GM23338 (cell line): ENCODE results near the gene LCN12. TPM values are rescaled to one million over a fixed set of nuclear protein-coding genes. Genes with fewer than 3 reads are reported as not detected.

Source experiments
- ATAC-seq: fragments of 200-7000 bp; cut with Tn5 transposase; 3 replicates; pipeline ENCODE4 v1.9.1; 2020
- DNase-seq: peaks from one replicate; pipeline ENCODE4 v3.0.0-alpha.2; 2015; ENCODE audit warnings: low spot score
- H2AFZ ChIP-seq: fragments of 200-600 bp; sonication (generic); 2 replicates; pipeline ENCODE4 v1.8.0; 2016; ENCODE audit warnings: antibody characterized with exemption, mild to moderate bottlenecking, moderate library complexity
- H3F3A ChIP-seq: fragments of 200-600 bp; sonication (generic); replicated peaks from 2 replicates; pipeline ENCODE4 v1.8.0; 2017; ENCODE audit warnings: antibody characterized with exemption, mixed run types, low read depth
- H3K27ac ChIP-seq: fragments of 200-600 bp; sonication (generic); 2 replicates; pipeline ENCODE4 v1.6.1; 2016; ENCODE audit warnings: low read depth
- H3K27me3 ChIP-seq: fragments of 200-600 bp; sonication (generic); 2 replicates; pipeline ENCODE4 v1.8.0; 2016; ENCODE audit warnings: mild to moderate bottlenecking, mixed run types, moderate library complexity; ENCODE audit not compliant: insufficient read depth
- H3K36me3 ChIP-seq: fragments of 200-600 bp; sonication (generic); 2 replicates; pipeline ENCODE4 v1.8.0; 2016; ENCODE audit warnings: mild to moderate bottlenecking; ENCODE audit not compliant: insufficient read depth
- H3K4me1 ChIP-seq: fragments of 200-600 bp; sonication (generic); 2 replicates; pipeline ENCODE4 v1.8.0; 2016; ENCODE audit warnings: mild to moderate bottlenecking, moderate library complexity; ENCODE audit not compliant: insufficient read depth
- H3K4me2 ChIP-seq: fragments of 200-600 bp; sonication (generic); 2 replicates; pipeline ENCODE4 v1.7.1; 2017; ENCODE audit warnings: mixed run types
- H3K4me3 ChIP-seq: fragments of 200-600 bp; sonication (generic); 2 replicates; pipeline ENCODE4 v1.6.1; 2016; ENCODE audit warnings: mixed run types
- H3K79me2 ChIP-seq: fragments of 200-600 bp; sonication (generic); replicated peaks from 2 replicates; pipeline ENCODE4 v1.8.0; 2017; ENCODE audit warnings: mild to moderate bottlenecking; ENCODE audit not compliant: insufficient read depth
- H3K9me2 ChIP-seq: fragments of 200-600 bp; sonication (generic); 2 replicates; pipeline ENCODE4 v1.8.0; 2017; ENCODE audit not compliant: insufficient read depth
- H4K20me1 ChIP-seq: fragments of 200-600 bp; sonication (generic); replicated peaks from 2 replicates; pipeline ENCODE4 v1.8.0; 2017; ENCODE audit warnings: mild to moderate bottlenecking; ENCODE audit not compliant: insufficient read depth
- H3K27ac Mint-ChIP-seq: 2 replicates; pipeline ENCODE4 v1.8.0; 2020; ENCODE audit warnings: inconsistent platforms, mild to moderate bottlenecking, moderate library complexity, mixed read lengths
- H3K27me3 Mint-ChIP-seq: 3 replicates; pipeline ENCODE4 v1.8.0; 2022; ENCODE audit warnings: low read depth, mild to moderate bottlenecking, moderate library complexity, mixed read lengths, inconsistent platforms; ENCODE audit not compliant: insufficient read depth, poor library complexity
- H3K36me3 Mint-ChIP-seq: 3 replicates; pipeline ENCODE4 v1.8.0; 2021; ENCODE audit warnings: low read depth, mild to moderate bottlenecking, inconsistent platforms, moderate library complexity, mixed read lengths
- H3K4me1 Mint-ChIP-seq: 3 replicates; pipeline ENCODE4 v1.8.0; 2020; ENCODE audit warnings: mild to moderate bottlenecking, inconsistent platforms, mixed read lengths
- H3K4me3 Mint-ChIP-seq: 3 replicates; pipeline ENCODE4 v1.8.0; 2021; ENCODE audit warnings: moderate library complexity, mild to moderate bottlenecking, inconsistent platforms, mixed read lengths
- H3K9me3 Mint-ChIP-seq: 3 replicates; pipeline ENCODE4 v1.8.0; 2020; ENCODE audit warnings: moderate library complexity, mild to moderate bottlenecking, inconsistent platforms, mixed read lengths
- ETS1 ChIP-seq: IDR thresholded peaks from 2 replicates; pipeline ENCODE4 v1.6.1; 2016; ENCODE audit warnings: antibody characterized with exemption
- EZH2 ChIP-seq: fragments of 200-600 bp; sonication (generic); IDR thresholded peaks from one replicate; pipeline ENCODE4 v1.8.0; 2017; ENCODE audit warnings: antibody characterized with exemption, mild to moderate bottlenecking, low read depth; ENCODE audit not compliant: unreplicated experiment
- EZH2phosphoT487 ChIP-seq: fragments of 200-600 bp; sonication (generic); IDR thresholded peaks from one replicate; pipeline ENCODE4 v1.8.1; 2018; ENCODE audit warnings: antibody characterized with exemption; ENCODE audit not compliant: unreplicated experiment
- JUNB ChIP-seq: IDR thresholded peaks from one replicate; pipeline ENCODE4 v1.6.1; 2016; ENCODE audit warnings: antibody characterized with exemption; ENCODE audit not compliant: unreplicated experiment
- NANOG ChIP-seq: IDR thresholded peaks from 2 replicates; pipeline ENCODE4 v1.6.1; 2016; ENCODE audit warnings: antibody characterized with exemption, borderline replicate concordance
- POLR2AphosphoS5 ChIP-seq: IDR thresholded peaks from 2 replicates; pipeline ENCODE4 v1.6.1; 2016; ENCODE audit warnings: antibody characterized with exemption, low read depth
- STAT1 ChIP-seq: IDR thresholded peaks from one replicate; pipeline ENCODE4 v1.6.1; 2016; ENCODE audit warnings: antibody characterized with exemption; ENCODE audit not compliant: unreplicated experiment
- ZNF114 ChIP-seq: fragments of 250-450 bp; sonication (Bioruptor Pico); IDR thresholded peaks from 2 replicates; pipeline ENCODE4 v1.5.0; 2020; ENCODE audit warnings: mild to moderate bottlenecking, moderate library complexity
- ZNF331 ChIP-seq: fragments of 250-450 bp; sonication (Bioruptor Pico); IDR thresholded peaks from 2 replicates; pipeline ENCODE4 v1.5.0; 2020; ENCODE audit warnings: low read depth, mild to moderate bottlenecking, moderate library complexity
- polyA plus RNA-seq: library from polyadenylated mRNA; unstranded; fragments of >200 nt; fragmentation: Nextera tagmentation; extraction: Ambion mirVana; gene quantifications from 2 replicates; pipeline ENCODE4 v1.2.1, GENCODE V29; 2016
- total RNA-seq: library from RNA; depleted of rRNA; stranded (reverse); fragments of >200 nt; shearing (Covaris generic); gene quantifications from 2 replicates; pipeline ENCODE4 v1.2.3, GENCODE V29; 2014
- TF ChIP-seq, protein P1 (sequence below), 2 experiments: fragments of 200-600 bp in 1 of 2; sonication (generic) in 1 of 2; conservative IDR thresholded peaks; 2 replicates each; pipeline versions ENCODE4 v1.5.1 to v1.6.1; 2016 to 2017; ENCODE audit warnings: antibody characterized with exemption in 2 of 2, low read depth in 2 of 2, mild to moderate bottlenecking in 2 of 2, moderate library complexity in 1 of 2

Gene LCN12
- total and polyA plus RNA-seq, 2 experiments from 2014 or later = 0.39 to 0.69 TPM

DNA sequence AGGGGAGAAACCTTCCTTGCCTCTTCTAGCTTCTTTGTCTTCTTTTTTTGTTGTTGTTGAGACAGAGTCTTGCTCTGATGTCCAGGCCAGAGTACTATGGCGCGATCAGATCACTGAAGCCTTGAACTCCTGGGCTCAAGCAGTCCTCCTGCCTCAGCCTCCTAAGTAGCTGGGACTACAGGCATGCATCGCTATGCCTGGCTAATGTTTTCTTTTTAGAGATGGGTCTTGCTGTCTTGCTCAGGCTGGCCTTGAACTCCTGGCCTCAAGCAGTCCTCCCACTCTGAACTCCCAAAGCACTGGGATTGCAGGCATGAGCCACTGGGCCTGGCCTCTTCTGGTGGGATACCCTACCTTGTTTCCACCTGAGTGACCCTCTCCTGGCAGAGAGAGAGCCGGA lies 36.8 kb downstream of the LCN12 start (continued):
- no peak for TF ChIP-seq ETS1
- TF ChIP-seq POLR2AphosphoS5 = no peak
- TF ChIP-seq JUNB = no peak
- TF ChIP-seq, protein P1, sequence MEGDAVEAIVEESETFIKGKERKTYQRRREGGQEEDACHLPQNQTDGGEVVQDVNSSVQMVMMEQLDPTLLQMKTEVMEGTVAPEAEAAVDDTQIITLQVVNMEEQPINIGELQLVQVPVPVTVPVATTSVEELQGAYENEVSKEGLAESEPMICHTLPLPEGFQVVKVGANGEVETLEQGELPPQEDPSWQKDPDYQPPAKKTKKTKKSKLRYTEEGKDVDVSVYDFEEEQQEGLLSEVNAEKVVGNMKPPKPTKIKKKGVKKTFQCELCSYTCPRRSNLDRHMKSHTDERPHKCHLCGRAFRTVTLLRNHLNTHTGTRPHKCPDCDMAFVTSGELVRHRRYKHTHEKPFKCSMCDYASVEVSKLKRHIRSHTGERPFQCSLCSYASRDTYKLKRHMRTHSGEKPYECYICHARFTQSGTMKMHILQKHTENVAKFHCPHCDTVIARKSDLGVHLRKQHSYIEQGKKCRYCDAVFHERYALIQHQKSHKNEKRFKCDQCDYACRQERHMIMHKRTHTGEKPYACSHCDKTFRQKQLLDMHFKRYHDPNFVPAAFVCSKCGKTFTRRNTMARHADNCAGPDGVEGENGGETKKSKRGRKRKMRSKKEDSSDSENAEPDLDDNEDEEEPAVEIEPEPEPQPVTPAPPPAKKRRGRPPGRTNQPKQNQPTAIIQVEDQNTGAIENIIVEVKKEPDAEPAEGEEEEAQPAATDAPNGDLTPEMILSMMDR (conservative IDR thresholded peaks at IDR 0.05; ENCODE audit: low read depth in 2 of 2) = no peak
- no peak for TF ChIP-seq NANOG
- TF ChIP-seq EZH2 = no peak
- no peak for TF ChIP-seq EZH2phosphoT487
- no peak for TF ChIP-seq ZNF114

GRCh38 chr9:136990242-136990911 lies 38.3 kb downstream of the LCN12 start:
- Histone ChIP-seq H4K20me1 (no peaks in the 10 kb centered on the region), H3K27me3 (peaks cover 45% of the 10 kb centered on the region), H3K4me2 (no peak overlapping the region), H2AFZ (no peak overlapping the region), H3F3A (no peaks in the 10 kb centered on the region), H3K9me2 (no peaks in the 10 kb centered on the region), H3K27ac (no peak overlapping the region), H3K4me1 (peaks cover 3% of the 10 kb centered on the region; the same call in 1 of the 2 replicates), H3K36me3 (no peaks in the 10 kb centered on the region), H3K4me3 (no peak overlapping the region), H3K79me2 (no peaks in the 10 kb centered on the region)
- no peak for TF ChIP-seq JUNB
- no peak for TF ChIP-seq ZNF331
- TF ChIP-seq ETS1 = no peak
- TF ChIP-seq EZH2phosphoT487 = no peak
- no peak for TF ChIP-seq STAT1
- no peak for TF ChIP-seq POLR2AphosphoS5
- Mint-ChIP-seq H3K4me3 (peak overlapping the region; percentile 16; the same call in 1 of the 3 replicates), H3K27ac (no peak overlapping the region), H3K27me3 (peaks cover 33% of the 10 kb centered on the region), H3K4me1 (no peaks in the 10 kb centered on the region; the same call in 2 of the 3 replicates), H3K9me3 (peaks cover 10% of the 10 kb centered on the region), H3K36me3 (no peaks in the 10 kb centered on the region; the same call in 2 of the 3 replicates)
- ATAC-seq (no peak), DNase-seq (no peak)
